PC-9 (cell line): ENCODE data around the gene KIAA1217. TPM values are rescaled to one million over a fixed set of nuclear protein-coding genes. Genes with fewer than 3 reads are reported as not detected.

Experiments
- BruUV-seq: library from RNA; stranded (reverse); fragments of 400-500 nt; replicated peaks from 2 replicates; lab custom pipeline; 2021; lab: Mats Ljungman, UMichigan
- CTCF ChIA-PET: fragments of 300-600 bp; sonication (Branson Sonifier 250); formaldehyde crosslinking; loops from one replicate; lab custom pipeline; 2022; ENCODE audit warnings: antibody characterized with exemption; lab: Charles Lee
- POLR2A ChIA-PET: fragments of 300-600 bp; sonication (Branson Sonifier 250); formaldehyde crosslinking; loops from one replicate; lab custom pipeline; 2022; ENCODE audit warnings: antibody characterized with exemption; ENCODE audit not compliant: unreplicated experiment; lab: Charles Lee
- DNase-seq, 2 experiments: peaks; one replicate each; pipeline versions ENCODE4 v3.0.0 to v3.0.0-alpha.2; 2015 to 2022; ENCODE audit warnings: mixed read lengths in 1 of 2
- H2AFZ ChIP-seq: fragments of 200-600 bp; sonication (generic); 2 replicates; pipeline ENCODE4 v1.8.1; 2017; ENCODE audit warnings: antibody characterized with exemption
- H3F3A ChIP-seq: fragments of 200-600 bp; sonication (generic); 2 replicates; pipeline ENCODE4 v1.8.1; 2017; ENCODE audit warnings: antibody characterized with exemption, mild to moderate bottlenecking, low read depth; ENCODE audit not compliant: insufficient read depth
- H3K27ac ChIP-seq: fragments of 200-600 bp; sonication (generic); 2 replicates; pipeline ENCODE4 v1.6.1; 2016; ENCODE audit warnings: mixed run types
- H3K27me3 ChIP-seq: fragments of 200-600 bp; sonication (generic); 2 replicates; pipeline ENCODE4 v1.6.1; 2016; ENCODE audit warnings: low read depth, mixed run types; ENCODE audit not compliant: insufficient read depth
- H3K36me3 ChIP-seq: fragments of 200-600 bp; sonication (generic); 2 replicates; pipeline ENCODE4 v1.6.1; 2016; ENCODE audit warnings: low read depth, mixed run types
- H3K4me1 ChIP-seq: fragments of 200-600 bp; sonication (generic); replicated peaks from 2 replicates; pipeline ENCODE4 v1.6.1; 2016; ENCODE audit warnings: mixed run types; ENCODE audit not compliant: insufficient read depth
- H3K4me2 ChIP-seq: fragments of 200-600 bp; sonication (generic); 2 replicates; pipeline ENCODE4 v1.6.1; 2017; ENCODE audit warnings: mixed run types
- H3K4me3 ChIP-seq: fragments of 200-600 bp; sonication (generic); 2 replicates; pipeline ENCODE4 v1.6.1; 2016; ENCODE audit warnings: mixed run types
- H3K79me2 ChIP-seq: fragments of 200-600 bp; sonication (generic); 2 replicates; pipeline ENCODE4 v1.6.1; 2017; ENCODE audit warnings: low read depth, mixed run types
- H3K9me2 ChIP-seq: fragments of 200-600 bp; sonication (generic); 2 replicates; pipeline ENCODE4 v1.8.1; 2017; ENCODE audit warnings: mild to moderate bottlenecking; ENCODE audit not compliant: insufficient read depth
- H3K9me3 ChIP-seq: fragments of 200-600 bp; sonication (generic); 2 replicates; pipeline ENCODE4 v1.8.1; 2016; ENCODE audit warnings: low read depth; ENCODE audit not compliant: insufficient read depth
- H4K20me1 ChIP-seq: fragments of 200-600 bp; sonication (generic); 2 replicates; pipeline ENCODE4 v1.8.1; 2017; ENCODE audit not compliant: insufficient read depth
- EZH2 ChIP-seq: fragments of 200-600 bp; sonication (generic); IDR thresholded peaks from 2 replicates; pipeline ENCODE4 v1.8.0; 2017; ENCODE audit warnings: antibody characterized with exemption, low read depth
- intact Hi-C: fragments of 100-400 bp; cut with micrococcal nuclease; formaldehyde crosslinking; loops from one replicate; pipeline ENCODE4 v1.10.0; 2022; ENCODE audit not compliant: unreplicated experiment
- total RNA-seq: library from RNA; stranded (reverse); gene quantifications from 2 replicates; pipeline ENCODE4 v1.2.3, GENCODE V29; 2021
- TF ChIP-seq, protein P1 (sequence below): fragments of 200-600 bp; sonication (generic); conservative IDR thresholded peaks from 2 replicates; pipeline ENCODE4 v1.6.1; 2017; ENCODE audit warnings: mixed run types, antibody characterized with exemption, mild to moderate bottlenecking, moderate library complexity

KIAA1217 gene
- total RNA-seq, 1 experiment from 2014 or later = 41.1 TPM

- H3K4me1 ChIP-seq = peaks cover 18% of the 10 kb centered on the region
- CTCF ChIA-PET = no interaction called here
- peaks cover 3% of the 10 kb centered on the region; the same call in 1 of the 2 replicates for H3F3A ChIP-seq
- TF ChIP-seq, protein P1, sequence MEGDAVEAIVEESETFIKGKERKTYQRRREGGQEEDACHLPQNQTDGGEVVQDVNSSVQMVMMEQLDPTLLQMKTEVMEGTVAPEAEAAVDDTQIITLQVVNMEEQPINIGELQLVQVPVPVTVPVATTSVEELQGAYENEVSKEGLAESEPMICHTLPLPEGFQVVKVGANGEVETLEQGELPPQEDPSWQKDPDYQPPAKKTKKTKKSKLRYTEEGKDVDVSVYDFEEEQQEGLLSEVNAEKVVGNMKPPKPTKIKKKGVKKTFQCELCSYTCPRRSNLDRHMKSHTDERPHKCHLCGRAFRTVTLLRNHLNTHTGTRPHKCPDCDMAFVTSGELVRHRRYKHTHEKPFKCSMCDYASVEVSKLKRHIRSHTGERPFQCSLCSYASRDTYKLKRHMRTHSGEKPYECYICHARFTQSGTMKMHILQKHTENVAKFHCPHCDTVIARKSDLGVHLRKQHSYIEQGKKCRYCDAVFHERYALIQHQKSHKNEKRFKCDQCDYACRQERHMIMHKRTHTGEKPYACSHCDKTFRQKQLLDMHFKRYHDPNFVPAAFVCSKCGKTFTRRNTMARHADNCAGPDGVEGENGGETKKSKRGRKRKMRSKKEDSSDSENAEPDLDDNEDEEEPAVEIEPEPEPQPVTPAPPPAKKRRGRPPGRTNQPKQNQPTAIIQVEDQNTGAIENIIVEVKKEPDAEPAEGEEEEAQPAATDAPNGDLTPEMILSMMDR = no peak
- no peak for TF ChIP-seq EZH2
- no peak overlapping the region for H3K27ac ChIP-seq
- no peaks in the 10 kb centered on the region for H3K9me3 ChIP-seq
- POLR2A ChIA-PET = no interaction called here
- no peak overlapping the region for H3K4me3 ChIP-seq
- no peaks in the 10 kb centered on the region for H4K20me1 ChIP-seq
- no peaks in the 10 kb centered on the region for H3K27me3 ChIP-seq
- H3K4me2 ChIP-seq = no peak overlapping the region
- no TSS peak for BruUV-seq
- no peaks in the 10 kb centered on the region for H3K9me2 ChIP-seq
- no peaks in the 10 kb centered on the region for H3K79me2 ChIP-seq
- no peak for DNase-seq
- H2AFZ ChIP-seq = no peak overlapping the region
- H3K36me3 ChIP-seq = no peaks in the 10 kb centered on the region
- intact Hi-C loops = no loop called here
Measured at GRCh38 chr10:24213266-24213665, 4.3 kb downstream of the KIAA1217 start.

GRCh38 chr10:24213881-24214280 is 4.9 kb downstream of the KIAA1217 start:
- POLR2A ChIA-PET = no interaction called here

DNA sequence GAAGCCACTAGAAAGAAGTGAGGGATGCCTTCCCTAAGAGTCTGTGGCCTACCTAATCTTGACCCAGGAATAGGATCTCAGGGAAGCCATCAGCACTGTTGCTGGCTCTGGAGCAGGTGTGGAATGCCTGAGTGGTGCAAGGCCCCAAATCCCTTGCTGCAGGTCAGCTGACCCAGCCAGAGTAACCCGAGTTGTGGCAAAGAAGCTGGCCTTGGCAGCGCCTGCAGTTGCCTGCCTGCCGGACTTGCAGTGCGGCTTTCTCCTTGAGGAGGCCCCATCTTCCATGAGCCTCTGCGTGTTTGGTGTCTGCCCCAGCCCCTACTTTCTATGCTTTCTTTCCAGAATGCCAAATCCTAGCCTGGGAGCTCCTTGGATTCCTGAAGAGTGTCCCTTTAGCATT is 5.8 kb downstream of the KIAA1217 start:
- ChIA-PET POLR2A (no interaction called here), CTCF (no interaction called here)
- H3F3A ChIP-seq = no peaks in the 10 kb centered on the region
- no peaks in the 10 kb centered on the region for H3K9me3 ChIP-seq
- H3K27me3 ChIP-seq = no peaks in the 10 kb centered on the region
- H2AFZ ChIP-seq = no peak overlapping the region
- BruUV-seq = no TSS peak
- intact Hi-C loops = no loop called here
- H3K36me3 ChIP-seq = no peaks in the 10 kb centered on the region
- no peak overlapping the region for H3K27ac ChIP-seq
- no peak overlapping the region for H3K4me3 ChIP-seq
- TF ChIP-seq, protein P1 = no peak
- TF ChIP-seq EZH2 = no peak
- no peaks in the 10 kb centered on the region for H3K9me2 ChIP-seq
- DNase-seq = no peak
- H3K4me1 ChIP-seq = peaks cover 13% of the 10 kb centered on the region
- no peak overlapping the region for H3K4me2 ChIP-seq
- H3K79me2 ChIP-seq = no peaks in the 10 kb centered on the region
- H4K20me1 ChIP-seq = no peaks in the 10 kb centered on the region

More at GRCh38 chr10:24213881-24214280, 4.9 kb downstream of the KIAA1217 start:
- no peaks in the 10 kb centered on the region for H3K9me2 ChIP-seq
- no peaks in the 10 kb centered on the region for H3K36me3 ChIP-seq
- no peak overlapping the region for H3K4me2 ChIP-seq
- DNase-seq = no peak
- H2AFZ ChIP-seq = no peak overlapping the region
- no peaks in the 10 kb centered on the region for H3K9me3 ChIP-seq
- no peaks in the 10 kb centered on the region for H4K20me1 ChIP-seq
- TF ChIP-seq, protein P1 = no peak
- no peak for TF ChIP-seq EZH2
- no peaks in the 10 kb centered on the region for H3K27me3 ChIP-seq
- no peaks in the 10 kb centered on the region for H3K79me2 ChIP-seq
- no peak overlapping the region for H3K27ac ChIP-seq
- no peaks in the 10 kb centered on the region for H3F3A ChIP-seq
- no peak overlapping the region for H3K4me3 ChIP-seq
- CTCF ChIA-PET = no interaction called here
- no TSS peak for BruUV-seq
- intact Hi-C loops = no loop called here
- H3K4me1 ChIP-seq = peaks cover 13% of the 10 kb centered on the region
